ENCODE data around the gene PAM.

DNA sequence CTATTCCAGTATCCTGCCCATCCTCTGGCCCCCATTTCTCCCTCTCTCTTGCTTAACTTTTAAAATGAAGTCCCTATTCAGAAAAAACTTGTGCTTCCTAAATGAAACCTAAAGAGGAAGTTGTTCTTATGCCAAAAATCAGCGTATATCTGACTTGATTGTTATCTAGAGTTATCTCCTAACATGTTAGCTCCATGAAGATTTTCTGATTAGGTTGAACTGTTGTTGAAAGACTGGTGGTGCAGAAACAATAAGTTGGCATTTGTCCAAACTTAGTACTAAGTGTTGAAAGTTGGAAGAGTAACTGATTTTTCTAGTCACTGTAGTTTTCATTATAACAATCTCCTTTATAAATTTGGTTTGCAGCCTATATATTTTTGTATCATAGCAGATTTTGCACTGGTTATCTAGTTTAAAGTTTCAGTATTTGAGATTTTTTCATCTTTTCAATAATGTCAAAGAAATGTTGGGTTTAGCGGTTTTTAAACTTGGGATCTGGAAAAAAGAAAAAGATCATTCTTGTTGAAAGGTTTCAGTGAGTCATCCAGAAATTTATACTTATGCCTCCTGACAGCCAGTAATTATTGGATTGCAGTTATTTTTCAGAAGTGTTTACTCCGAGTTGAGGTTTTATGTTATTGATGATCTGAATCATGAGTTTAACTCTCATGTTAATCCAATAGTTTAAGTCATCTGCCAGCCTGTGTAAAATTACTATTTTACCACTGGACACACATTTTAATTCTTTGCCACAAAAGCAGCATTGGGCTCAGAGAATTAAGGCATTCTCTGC lies 60.6 kb downstream of the PAM start:
- TF ChIP-seq GATA2 (IDR thresholded peaks at IDR 0.05; ENCODE audit: low read depth, low read length) (no peak), GATA3 (IDR thresholded peaks at IDR 0.05; ENCODE audit: low read depth, low read length) (peak; percentile 67)
